H1 (cell line): ENCODE results near the gene PCNX3. TPM values are rescaled to one million over a fixed set of nuclear protein-coding genes. Genes with fewer than 3 reads are reported as not detected.

Source experiments
- USF2 ChIP-seq: IDR thresholded peaks from 2 replicates; pipeline ENCODE4 v1.6.1; 2011; ENCODE audit warnings: low read length, improper control_type of control experiment
- polyA plus RNA-seq, 7 experiments: library from polyadenylated mRNA; depleted of rRNA in 3 of 7; stranded (reverse) in 5 of 7; unstranded in 2 of 7; fragments of >200 nt in 5 of 7; fragments of 200-250 nt in 2 of 7; gene quantifications; 1 replicate in 5 of 7; 2 replicates in 1 of 7; 4 replicates in 1 of 7; pipeline versions ENCODE4 v1.2.1 to v1.2.3, GENCODE V29; 2011 to 2013; ENCODE audit warnings: missing spikeins in 2 of 7, mixed read lengths in 2 of 7
- total RNA-seq: library from RNA; stranded (reverse); fragmentation: NEBNext Ultra II Directional; extraction: Animal tissue kit (Norgen Biotek cat#: 25700); gene quantifications from 2 replicates; pipeline ENCODE4 v1.2.1, GENCODE V29; 2021

The PCNX3 gene
- total and polyA plus RNA-seq, 2 of the 8 experiments (the other 6 are each of a cell fraction or from before 2014, with no cell fraction given), result 27.2 to 38.8 TPM

- TF ChIP-seq USF2, result no peak
These were observed 20.8 kb downstream of the PCNX3 start (continued) for GRCh38 chr11:65636108-65637031.
